Astrocyte of the spinal cord (primary cell): ENCODE results near the gene LANCL2.
A peak's percentile ranks its signal among the peaks of the same experiment; 100 is the strongest.

Source experiments
- DNase-seq: peaks from one replicate; pipeline ENCODE4 v3.0.0; 2011; ENCODE audit warnings: low read depth, low spot score
- H3K4me3 ChIP-seq: 2 replicates; pipeline ENCODE4 v1.5.1; 2011; ENCODE audit warnings: low read depth, mild to moderate bottlenecking, low read length, moderate library complexity
- in situ Hi-C: cut with HindIII; loops from 2 replicates; pipeline ENCODE4 v1.10.0; 2017; ENCODE audit warnings: low sequenced_read_pairs
- TF ChIP-seq, protein P1 (sequence below): IDR thresholded peaks from 2 replicates; pipeline ENCODE4 v1.5.1; 2012; ENCODE audit warnings: low read depth, mild to moderate bottlenecking, low read length, inconsistent platforms

LANCL2 gene

DNA sequence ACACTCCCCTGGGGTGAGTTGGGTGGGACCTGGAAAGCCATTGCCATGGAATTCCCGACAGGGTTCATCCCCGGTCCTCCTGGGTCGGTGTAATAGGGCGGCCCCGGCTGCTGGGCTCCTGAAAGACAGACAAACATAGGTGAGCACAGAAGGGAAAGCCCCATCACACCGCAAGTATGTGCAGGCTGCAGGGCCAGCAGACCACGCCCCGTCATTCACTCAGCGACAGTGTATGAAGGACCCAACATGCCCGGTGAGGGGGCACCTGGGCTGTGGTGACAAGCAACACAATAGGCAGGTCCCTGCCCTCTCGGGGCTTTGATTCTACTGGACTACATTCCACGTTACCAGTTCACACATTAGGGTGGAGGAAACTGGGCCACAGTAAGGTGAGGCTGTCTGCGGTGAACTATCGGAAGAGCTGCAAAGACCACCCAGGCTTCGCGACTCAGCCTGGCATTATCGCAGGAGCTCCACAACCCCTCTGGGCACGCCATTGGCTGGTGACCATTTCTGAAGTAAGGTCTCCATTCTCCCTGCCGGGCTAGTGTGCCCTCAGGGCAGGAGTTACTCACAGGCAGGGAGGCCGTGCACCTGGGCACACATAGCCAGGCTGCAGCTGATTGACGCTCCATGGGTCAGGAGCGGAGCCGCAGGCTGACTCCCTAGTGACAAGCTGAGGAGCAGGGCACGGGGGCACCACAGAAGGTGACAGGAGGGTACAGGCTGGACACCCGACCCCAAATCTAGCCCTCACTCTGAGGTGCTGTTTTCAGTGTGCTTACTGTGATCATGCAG lies 108.0 kb downstream of the LANCL2 start:
- DNase-seq = no peak
- no peak overlapping the region for H3K4me3 ChIP-seq
- in situ Hi-C loops = no loop called here
- TF ChIP-seq, protein P1, sequence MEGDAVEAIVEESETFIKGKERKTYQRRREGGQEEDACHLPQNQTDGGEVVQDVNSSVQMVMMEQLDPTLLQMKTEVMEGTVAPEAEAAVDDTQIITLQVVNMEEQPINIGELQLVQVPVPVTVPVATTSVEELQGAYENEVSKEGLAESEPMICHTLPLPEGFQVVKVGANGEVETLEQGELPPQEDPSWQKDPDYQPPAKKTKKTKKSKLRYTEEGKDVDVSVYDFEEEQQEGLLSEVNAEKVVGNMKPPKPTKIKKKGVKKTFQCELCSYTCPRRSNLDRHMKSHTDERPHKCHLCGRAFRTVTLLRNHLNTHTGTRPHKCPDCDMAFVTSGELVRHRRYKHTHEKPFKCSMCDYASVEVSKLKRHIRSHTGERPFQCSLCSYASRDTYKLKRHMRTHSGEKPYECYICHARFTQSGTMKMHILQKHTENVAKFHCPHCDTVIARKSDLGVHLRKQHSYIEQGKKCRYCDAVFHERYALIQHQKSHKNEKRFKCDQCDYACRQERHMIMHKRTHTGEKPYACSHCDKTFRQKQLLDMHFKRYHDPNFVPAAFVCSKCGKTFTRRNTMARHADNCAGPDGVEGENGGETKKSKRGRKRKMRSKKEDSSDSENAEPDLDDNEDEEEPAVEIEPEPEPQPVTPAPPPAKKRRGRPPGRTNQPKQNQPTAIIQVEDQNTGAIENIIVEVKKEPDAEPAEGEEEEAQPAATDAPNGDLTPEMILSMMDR = no peak

DNA sequence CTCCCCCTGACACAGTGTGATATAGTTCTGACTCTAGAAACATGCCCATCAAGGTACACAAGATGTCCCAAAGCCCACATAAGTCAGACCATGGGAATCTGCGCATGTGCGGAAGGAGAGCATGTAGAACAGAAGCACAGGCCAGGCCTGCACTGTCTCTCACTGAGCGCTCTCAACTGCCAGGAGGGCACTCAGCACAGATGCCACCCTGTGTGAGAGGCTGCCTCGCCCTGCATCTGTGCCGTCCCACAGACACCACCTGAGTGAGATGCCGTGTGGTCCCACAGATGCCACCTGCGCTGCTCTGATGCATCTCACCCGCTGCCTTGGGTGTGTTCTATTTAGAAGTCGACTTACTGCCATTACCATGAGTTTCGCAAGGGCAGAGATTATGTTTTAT lies 108.8 kb downstream of the LANCL2 start:
- no peak overlapping the region for H3K4me3 ChIP-seq
- in situ Hi-C loops = no loop called here
- no peak for DNase-seq
- TF ChIP-seq, protein P1 = no peak

DNA sequence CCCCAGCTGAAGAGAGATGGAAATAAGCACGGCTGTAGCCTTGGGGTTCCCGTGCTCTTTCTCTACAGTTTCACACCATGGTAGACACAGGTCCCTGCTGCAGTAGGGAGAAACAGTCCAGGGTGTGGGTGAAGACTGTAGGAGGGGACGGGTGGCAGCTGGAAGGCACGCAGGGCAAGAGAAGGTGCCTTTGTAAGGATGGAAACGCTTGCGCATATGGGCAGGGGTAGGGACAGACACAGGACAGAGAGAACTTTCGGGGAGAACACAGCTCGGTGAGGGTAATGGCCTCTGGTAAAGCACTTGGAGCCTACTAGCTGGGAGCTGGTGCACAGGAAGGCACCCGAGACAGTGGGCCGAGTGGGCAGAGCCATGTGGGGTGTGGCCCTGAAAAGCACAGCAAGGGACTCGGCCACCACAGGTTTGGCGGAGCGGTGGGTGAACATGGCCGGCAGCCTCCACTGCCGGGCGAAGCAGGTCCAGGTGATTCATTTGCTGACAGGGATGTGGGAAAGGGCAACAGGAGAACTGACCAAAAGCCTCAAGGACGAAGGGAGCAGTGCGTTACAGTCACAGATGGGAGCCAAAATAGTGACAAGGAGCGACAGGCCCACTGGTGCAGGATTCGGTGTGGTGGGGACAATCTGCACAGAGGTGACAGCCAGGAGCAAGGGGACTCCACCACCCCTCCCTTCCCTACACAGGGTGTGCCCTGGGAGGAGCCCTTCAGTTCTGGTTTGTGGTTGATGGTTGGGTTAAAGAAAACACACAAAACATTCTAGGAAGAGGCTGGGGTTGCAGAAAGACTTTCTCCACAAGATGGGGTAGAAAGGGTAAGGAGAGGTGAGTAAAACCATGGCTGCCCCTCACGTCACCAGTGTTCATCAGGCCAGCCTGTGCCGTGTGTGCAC lies 110.1 kb downstream of the LANCL2 start:
- TF ChIP-seq, protein P1 = no peak
- H3K4me3 ChIP-seq = no peak overlapping the region
- no peak for DNase-seq
- in situ Hi-C loops = no loop called here

DNA sequence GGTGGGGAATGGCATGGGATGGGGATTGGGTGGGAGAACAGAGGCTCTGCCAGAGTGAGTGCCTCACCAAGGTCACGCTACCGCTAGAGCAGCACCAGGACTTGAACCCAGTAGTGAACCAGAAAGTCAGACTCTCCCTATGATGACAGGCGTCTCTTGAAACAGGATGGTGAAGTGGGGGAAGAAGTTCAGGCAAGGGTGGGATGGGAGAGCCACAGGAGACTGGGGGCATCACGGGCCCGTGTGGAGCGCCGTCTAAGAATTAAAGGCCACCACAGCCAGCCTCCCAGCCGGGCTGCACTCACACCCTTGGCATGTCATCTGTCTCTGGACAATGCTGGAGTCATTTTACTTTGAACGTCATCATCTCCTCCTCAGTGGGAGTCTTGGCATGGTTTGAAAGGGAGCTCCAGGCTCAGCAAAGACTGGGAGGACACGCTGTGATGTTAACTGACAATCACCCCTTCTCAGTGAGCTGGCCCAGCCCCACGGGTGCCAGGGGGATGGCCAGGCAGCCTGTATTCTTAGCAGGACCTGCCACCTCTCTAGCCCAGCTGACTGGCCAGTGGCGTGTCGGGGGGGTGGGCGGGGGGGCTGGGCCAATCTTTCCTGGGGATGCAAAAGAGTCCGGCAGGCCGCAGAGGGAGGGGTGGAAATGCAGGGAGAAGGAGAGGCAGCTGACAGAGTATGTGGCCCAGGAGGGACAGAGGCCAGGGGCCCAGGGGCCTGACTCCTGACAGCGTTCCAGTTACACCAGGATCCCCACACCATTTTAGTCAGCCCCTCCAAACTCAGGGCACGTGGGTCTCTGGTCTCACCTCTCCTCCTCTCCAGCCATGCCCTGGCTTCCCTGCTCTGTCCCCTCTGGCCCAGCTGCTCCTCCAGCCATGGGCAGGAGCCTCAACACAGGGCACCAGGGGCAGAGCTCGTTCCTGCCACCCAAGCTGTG lies 111.0 kb downstream of the LANCL2 start:
- H3K4me3 ChIP-seq = no peak overlapping the region
- in situ Hi-C loops = no loop called here
- DNase-seq = peak; percentile 95
- TF ChIP-seq, protein P1 = no peak

DNA sequence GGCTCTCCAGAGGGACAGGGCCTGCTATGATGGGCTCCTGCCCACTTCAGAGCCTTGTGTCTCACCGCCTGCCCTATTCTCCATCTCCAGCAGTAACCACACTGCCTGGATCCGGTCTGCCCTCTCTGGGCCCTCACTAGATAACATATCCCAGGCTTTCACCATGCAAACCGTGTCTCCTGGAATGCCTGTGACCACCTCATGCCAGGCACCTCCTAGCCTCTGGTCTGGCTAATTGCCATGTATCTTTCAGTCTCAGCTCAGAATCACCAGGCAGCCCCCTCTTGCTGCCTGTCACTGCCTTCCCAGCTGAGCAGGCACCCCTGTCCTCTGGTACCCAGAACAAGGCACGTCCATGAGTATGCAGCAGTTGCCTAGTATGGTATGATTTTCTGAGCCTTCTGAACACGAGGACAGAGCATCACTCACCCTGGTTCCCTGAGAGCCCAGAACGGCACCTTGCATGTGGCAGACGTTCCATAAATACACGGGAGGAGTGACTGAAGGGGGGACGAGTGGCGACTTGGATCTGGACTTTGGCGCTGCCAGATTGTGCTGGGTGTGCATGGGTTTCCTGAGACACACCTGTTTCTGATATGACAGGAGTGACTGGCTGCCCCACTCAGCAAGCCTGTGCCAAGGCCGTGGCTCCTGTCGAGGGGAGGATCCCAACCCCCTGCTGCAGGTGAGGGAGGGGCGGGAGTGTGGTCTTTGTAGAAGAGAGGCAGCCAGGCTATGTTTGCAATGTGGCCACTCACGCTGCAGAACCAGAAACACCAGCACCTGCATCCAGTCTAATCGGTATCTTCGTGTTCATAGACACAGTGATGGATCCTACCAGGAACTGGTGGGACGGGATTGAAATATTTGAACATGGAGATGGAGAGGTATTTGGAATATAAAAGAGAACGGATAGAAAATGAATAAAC lies 112.0 kb downstream of the LANCL2 start:
- TF ChIP-seq, protein P1 = no peak
- in situ Hi-C loops = no loop called here
- no peak overlapping the region for H3K4me3 ChIP-seq
- peak; percentile 10 for DNase-seq
